Measurements from ENCODE around the gene BCOR. TPM values are rescaled to one million over a fixed set of nuclear protein-coding genes. Genes with fewer than 3 reads are reported as not detected.
A peak's percentile ranks its signal among the peaks of the same experiment; 100 is the strongest.

The BCOR gene
- total RNA-seq, 1 donor from 2014 or later, result 14.0 TPM

GRCh38 chrX:40080894-40081678 lies 16.7 kb downstream of the BCOR start:
- intact Hi-C loops (cut with DNase I), result loop anchor here (10.0 kb wide), 1 partner anchor 66 kb away; no protein-coding TSS in a partner anchor
- DNase-seq, result no peak
- no peak for ATAC-seq (ENCODE audit: poor library complexity)

GRCh38 chrX:40079572-40079971 lies 18.2 kb downstream of the BCOR start:
- no peak for DNase-seq
- no peak for ATAC-seq (ENCODE audit: poor library complexity)
- intact Hi-C loops (cut with DNase I), result no loop called here

DNA sequence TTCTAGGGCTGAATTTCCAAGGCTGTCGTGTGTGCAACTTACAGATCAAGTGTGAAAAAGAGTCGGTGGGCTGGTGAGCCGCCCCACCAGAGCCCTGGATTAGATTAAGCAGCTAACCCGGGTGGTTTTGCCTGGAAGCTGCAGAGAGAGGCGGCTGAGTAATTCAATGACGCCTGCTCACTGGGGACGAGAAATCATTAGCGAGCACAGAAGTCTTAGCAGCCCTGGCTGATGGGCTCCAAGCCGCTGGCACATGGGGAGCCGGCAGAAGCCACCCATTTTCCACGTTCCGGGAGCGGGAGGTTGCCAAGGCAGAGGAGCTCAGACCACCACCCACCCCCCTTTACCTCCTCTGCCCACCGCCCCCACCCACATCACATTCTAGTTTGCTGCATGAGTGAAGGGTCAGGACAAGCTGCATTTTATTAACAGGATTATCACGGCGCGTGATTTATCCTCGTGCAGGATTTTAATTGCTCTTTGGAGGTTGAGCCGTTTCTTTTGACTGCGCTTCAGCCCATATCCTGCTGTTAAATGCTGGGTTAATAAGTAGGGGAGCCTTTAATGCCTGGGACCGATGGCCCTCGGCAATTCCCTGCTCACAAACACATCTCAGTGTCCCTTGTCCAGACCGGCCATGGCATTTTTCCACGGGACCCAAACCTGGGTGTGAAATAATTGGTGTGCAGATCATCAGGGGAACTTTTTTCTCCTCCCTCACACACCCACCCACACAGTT lies 19.1 kb downstream of the BCOR start:
- ATAC-seq (ENCODE audit: poor library complexity) (no peak), DNase-seq (no peak)
- intact Hi-C loops (cut with DNase I), result no loop called here

DNA sequence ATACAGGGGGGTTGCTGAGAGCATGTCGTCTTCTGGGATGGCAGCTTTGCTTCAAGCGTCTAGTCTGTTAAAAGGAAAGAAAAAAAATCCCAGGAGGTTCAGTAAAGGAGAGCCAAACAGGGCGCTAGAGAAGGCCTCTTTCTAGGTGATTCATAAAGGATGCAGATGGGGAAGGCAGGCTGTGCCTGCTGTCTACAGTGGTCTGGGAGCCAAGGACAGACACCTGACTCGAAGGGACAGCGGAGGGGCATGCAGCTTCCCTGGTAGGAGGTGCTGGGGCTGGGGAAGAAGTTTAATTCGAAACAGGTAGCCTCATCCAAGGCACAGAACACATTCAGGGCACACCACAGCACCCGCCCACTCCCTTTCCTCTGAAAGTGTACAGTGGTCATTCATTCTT lies 19.9 kb downstream of the BCOR start:
- intact Hi-C loops (cut with DNase I), result no loop called here
- DNase-seq, result no peak
- ATAC-seq (ENCODE audit: poor library complexity), result no peak

GRCh38 chrX:40076750-40077575 lies 20.8 kb downstream of the BCOR start:
- no peak for DNase-seq
- intact Hi-C loops (cut with DNase I), result no loop called here
- peak; percentile 56 for ATAC-seq (ENCODE audit: poor library complexity)

GRCh38 chrX:40074959-40075332 lies 22.8 kb downstream of the BCOR start:
- no peak for DNase-seq
- intact Hi-C loops (cut with DNase I), result no loop called here
- no peak for ATAC-seq (ENCODE audit: poor library complexity)

GRCh38 chrX:40074080-40074958 lies 23.4 kb downstream of the BCOR start:
- DNase-seq (no peak), ATAC-seq (ENCODE audit: poor library complexity) (no peak)
- intact Hi-C loops (cut with DNase I), result no loop called here

DNA sequence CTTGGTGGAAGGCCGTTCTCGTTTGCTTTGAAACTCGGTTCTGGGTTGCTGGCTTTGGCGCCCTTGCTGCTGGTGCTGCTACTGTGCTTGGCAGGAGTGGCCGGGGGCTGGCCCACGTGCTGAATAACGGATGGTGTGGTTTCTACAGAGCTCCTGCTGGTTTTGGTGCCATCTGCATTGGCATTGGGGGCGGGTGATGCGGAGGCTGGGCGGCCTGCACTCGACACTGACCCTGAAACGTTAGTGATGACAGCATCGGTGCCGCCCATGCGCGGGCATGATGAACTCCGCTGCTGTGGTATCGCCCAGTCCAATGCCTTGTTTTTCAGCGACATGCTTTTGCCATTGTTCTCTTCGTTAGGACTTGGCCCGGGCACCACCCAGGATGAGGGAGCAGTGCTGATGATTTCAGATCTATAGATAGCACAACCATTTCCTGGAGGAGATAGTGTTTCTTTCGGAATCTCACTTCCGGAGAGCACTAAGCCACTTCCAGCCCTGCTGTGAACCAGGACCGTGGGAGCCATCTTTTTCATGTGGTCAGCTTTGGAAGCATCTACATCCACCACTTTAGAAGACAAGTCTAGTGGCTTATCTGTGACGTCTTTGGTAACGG lies 24.2 kb downstream of the BCOR start:
- DNase-seq, result no peak
- ATAC-seq (ENCODE audit: poor library complexity), result no peak
- intact Hi-C loops (cut with DNase I), result no loop called here

DNA sequence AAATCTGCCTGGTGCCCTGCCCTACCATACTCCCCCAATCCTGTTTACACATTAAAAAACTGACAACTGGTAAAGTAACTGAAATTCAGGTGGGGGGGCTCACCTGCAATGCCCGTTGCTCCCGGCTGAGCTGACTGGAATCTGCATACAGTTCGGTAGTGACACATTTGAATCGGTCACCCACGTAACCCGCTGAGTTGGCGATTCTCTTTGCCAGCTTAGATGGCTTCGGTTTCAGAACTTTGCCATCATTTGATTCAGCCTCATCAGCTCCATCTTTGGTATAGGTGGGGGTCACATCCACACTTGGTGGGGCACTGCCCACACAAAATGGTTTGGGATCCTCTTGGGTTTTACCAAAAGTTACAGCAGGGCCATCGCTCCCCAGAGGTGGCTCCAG lies 25.5 kb downstream of the BCOR start:
- no peak for ATAC-seq (ENCODE audit: poor library complexity)
- DNase-seq, result no peak
- intact Hi-C loops (cut with DNase I), result no loop called here

DNA sequence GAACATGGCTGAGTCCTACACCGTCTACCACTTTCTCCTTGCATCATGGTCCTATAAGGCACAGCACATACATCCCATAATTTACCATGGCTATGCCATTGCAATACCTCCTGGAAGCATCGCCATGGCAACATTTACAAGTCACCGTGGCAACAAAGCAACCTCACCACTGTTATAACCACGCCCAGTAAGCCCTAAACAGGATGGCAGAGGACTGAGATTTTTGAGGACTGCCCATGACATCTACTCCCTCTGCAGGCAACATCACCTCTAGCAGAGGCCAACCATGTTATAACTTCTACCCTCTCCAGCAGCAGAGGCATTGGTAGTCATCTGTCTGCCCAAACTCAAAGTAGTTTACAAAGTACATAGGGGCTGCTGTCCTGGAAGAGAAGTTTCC lies 29.7 kb downstream of the BCOR start:
- intact Hi-C loops (cut with DNase I), result no loop called here
- ATAC-seq (ENCODE audit: poor library complexity) (no peak), DNase-seq (no peak)

GRCh38 chrX:40066700-40067099 lies 31.1 kb downstream of the BCOR start:
- ATAC-seq (ENCODE audit: poor library complexity), result no peak
- no peak for DNase-seq
- intact Hi-C loops (cut with DNase I), result no loop called here

GRCh38 chrX:40065296-40066046 lies 32.3 kb downstream of the BCOR start:
- DNase-seq, result no peak
- intact Hi-C loops (cut with DNase I), result no loop called here
- ATAC-seq (ENCODE audit: poor library complexity), result no peak

- intact Hi-C loops (cut with DNase I), result no loop called here
- DNase-seq, result no peak
- no peak for ATAC-seq (ENCODE audit: poor library complexity)
Observed at GRCh38 chrX:40064055-40064597, 33.6 kb downstream of the BCOR start.

DNA sequence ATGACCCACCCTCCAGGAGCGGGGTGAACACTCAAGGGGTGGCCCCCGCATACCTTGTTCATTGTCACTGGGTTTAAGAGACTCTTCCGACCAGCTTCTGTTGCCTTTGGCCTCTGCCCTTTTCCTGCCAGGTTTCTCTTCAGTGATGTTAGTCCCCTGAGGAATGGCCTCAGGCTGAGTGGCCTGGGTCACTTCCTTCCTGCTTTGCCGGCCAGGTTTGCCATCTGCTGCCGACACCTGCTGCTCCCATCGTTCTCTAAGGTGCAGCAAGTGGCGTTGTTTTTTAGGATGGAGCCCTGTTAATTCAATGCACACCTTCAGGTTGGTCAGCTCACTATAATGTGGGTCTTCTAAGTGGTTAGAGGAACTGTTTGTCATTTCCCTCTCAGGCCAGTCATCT lies 34.2 kb downstream of the BCOR start:
- intact Hi-C loops (cut with DNase I), result no loop called here
- DNase-seq, result no peak
- ATAC-seq (ENCODE audit: poor library complexity), result no peak

- intact Hi-C loops (cut with DNase I), result no loop called here
- DNase-seq (no peak), ATAC-seq (ENCODE audit: poor library complexity) (no peak)
Observed at GRCh38 chrX:40062525-40063155, 35.1 kb downstream of the BCOR start.

- no peak for DNase-seq
- intact Hi-C loops (cut with DNase I), result no loop called here
- ATAC-seq (ENCODE audit: poor library complexity), result no peak
Observed at GRCh38 chrX:40061871-40062524, 35.8 kb downstream of the BCOR start.

Measured in Right ventricle myocardium superior (tissue), 1 donor.